HG02623 (cell line): Measurements from ENCODE around the gene ESF1.
"Not testable (repeated sequence)": the region's sequence is repeated elsewhere in the genome, so short reads cannot be mapped to it uniquely, and the experiment has no call there.

Source experiments
- ATAC-seq: cut with Tn5 transposase; IDR thresholded peaks from one replicate; pipeline ENCODE4 v1.9.1; 2021; ENCODE audit warnings: moderate library complexity; ENCODE audit not compliant: unreplicated experiment

The ESF1 gene

GRCh38 chr20:13739731-13740649 lies 44.7 kb downstream of the ESF1 start:
- ATAC-seq, result no peak

GRCh38 chr20:13738187-13738586 lies 46.5 kb downstream of the ESF1 start:
- not testable (repeated sequence) for ATAC-seq

GRCh38 chr20:13736436-13737191 lies 48.1 kb downstream of the ESF1 start:
- no peak for ATAC-seq

GRCh38 chr20:13735826-13736225 lies 48.9 kb downstream of the ESF1 start:
- ATAC-seq, result no peak

GRCh38 chr20:13723011-13723410 lies 61.7 kb downstream of the ESF1 start:
- ATAC-seq, result no peak

GRCh38 chr20:13718171-13718570 lies 66.5 kb downstream of the ESF1 start:
- peak; percentile 32 for ATAC-seq

GRCh38 chr20:13717631-13718044 lies 67.1 kb downstream of the ESF1 start:
- peak; percentile 90 for ATAC-seq

- no peak for ATAC-seq
Measured at GRCh38 chr20:13715171-13715570, 69.5 kb downstream of the ESF1 start.

GRCh38 chr20:13708234-13708633 lies 76.5 kb downstream of the ESF1 start:
- ATAC-seq, result no peak

GRCh38 chr20:13703265-13703664 lies 81.5 kb downstream of the ESF1 start:
- ATAC-seq, result no peak

- ATAC-seq, result no peak
Measured at GRCh38 chr20:13701486-13701885, 83.2 kb downstream of the ESF1 start.

- no peak for ATAC-seq
Measured at GRCh38 chr20:13700761-13701160, 84.0 kb downstream of the ESF1 start.

- no peak for ATAC-seq
Measured at GRCh38 chr20:13694420-13695150, 90.1 kb downstream of the ESF1 start.

GRCh38 chr20:13692802-13693736 lies 91.7 kb downstream of the ESF1 start:
- no peak for ATAC-seq

GRCh38 chr20:13690943-13691342 lies 93.8 kb downstream of the ESF1 start:
- ATAC-seq, result no peak

- no peak for ATAC-seq
Measured at GRCh38 chr20:13687815-13688214, 96.9 kb downstream of the ESF1 start.

GRCh38 chr20:13685623-13686022 lies 99.1 kb downstream of the ESF1 start:
- no peak for ATAC-seq

GRCh38 chr20:13684566-13685222 lies 100.0 kb downstream of the ESF1 start:
- ATAC-seq, result peak; percentile 75

- no peak for ATAC-seq
Measured at GRCh38 chr20:13683833-13684232, 100.9 kb downstream of the ESF1 start.
